Vagina (tissue), 2 donors: ENCODE results near the gene GPR149. TPM values are rescaled to one million over a fixed set of nuclear protein-coding genes. Genes with fewer than 3 reads are reported as not detected.

Experiments used
- DNase-seq, 2 donors: peaks; one replicate each; pipeline ENCODE4 v3.0.0-alpha.2; 2017; ENCODE audit errors: extremely low spot score in 2 of 2
- H3K27ac ChIP-seq: fragments of 200-600 bp; sonication (generic); one replicate; pipeline ENCODE4 v1.5.1; 2019
- H3K27me3 ChIP-seq: fragments of 200-600 bp; sonication (generic); one replicate; pipeline ENCODE4 v1.5.1; 2019
- H3K36me3 ChIP-seq, 2 donors: fragments of 200-600 bp; sonication (generic); one replicate each; pipeline ENCODE4 v1.5.1; 2017 to 2019
- H3K4me1 ChIP-seq: fragments of 200-600 bp; sonication (generic); one replicate; pipeline ENCODE4 v1.5.1; 2019
- H3K4me3 ChIP-seq, 2 donors: fragments of 200-600 bp; sonication (generic); 1 replicate in 1 of 2; 2 replicates in 1 of 2; pipeline ENCODE4 v1.5.1; 2016 to 2019
- H3K9me3 ChIP-seq: fragments of 200-600 bp; sonication (generic); one replicate; pipeline ENCODE4 v1.5.1; 2019
- CTCF ChIP-seq, 3 experiments: fragments of 450-650 bp in 2 of 3; fragments of 200-600 bp in 1 of 3; sonication (generic) in 1 of 3; IDR thresholded peaks; one replicate each; pipeline ENCODE4 v1.5.1; 2017 to 2019; ENCODE audit warnings: antibody characterized with exemption in 3 of 3, mild to moderate bottlenecking in 2 of 3, moderate library complexity in 2 of 3
- POLR2A ChIP-seq, 2 donors: fragments of 450-650 bp; IDR thresholded peaks; one replicate each; pipeline ENCODE4 v1.6.1; 2017; ENCODE audit warnings: antibody characterized with exemption in 2 of 2, mild to moderate bottlenecking in 2 of 2, moderate library complexity in 2 of 2
- POLR2AphosphoS5 ChIP-seq, 2 donors: sonication (generic); formaldehyde crosslinking; IDR thresholded peaks; one replicate each; pipeline ENCODE4 v1.9.0; 2017; ENCODE audit warnings: antibody characterized with exemption in 2 of 2, mild to moderate bottlenecking in 2 of 2, low read depth in 1 of 2; ENCODE audit not compliant: insufficient read depth in 1 of 2
- intact Hi-C: fragments of 100-400 bp; cut with DNase I; formaldehyde crosslinking; loops from one replicate; pipeline ENCODE4 v1.15.1; 2023
- total RNA-seq: library from RNA; depleted of rRNA; stranded (reverse); fragments of >200 nt; gene quantifications from one replicate; pipeline ENCODE4 v1.2.3, GENCODE V29; 2016

The GPR149 gene
- total RNA-seq, 1 donor from 2014 or later, result not detected

- Histone ChIP-seq H3K4me3 (no peak overlapping the region), H3K27me3 (no peaks in the 10 kb centered on the region), H3K4me1 (peaks cover 26% of the 10 kb centered on the region), H3K9me3 (no peaks in the 10 kb centered on the region), H3K36me3 (peaks cover 0 to 19% of the 10 kb centered on the region in 2 donors), H3K27ac (no peak overlapping the region)
- DNase-seq, result no peak
- TF ChIP-seq POLR2A (IDR thresholded peaks at IDR 0.05) (no peak), POLR2AphosphoS5 (IDR thresholded peaks at IDR 0.05; ENCODE audit: insufficient read depth in 1 of 2, low read depth in 1 of 2) (no peak), CTCF (IDR thresholded peaks at IDR 0.05) (no peak)
- intact Hi-C loops, result no loop called here
Measured at GRCh38 chr3:154314152-154314551, 115.8 kb downstream of the GPR149 start.

- Histone ChIP-seq H3K27me3 (no peaks in the 10 kb centered on the region), H3K4me3 (no peak overlapping the region), H3K36me3 (peaks cover 0 to 27% of the 10 kb centered on the region in 2 donors), H3K27ac (no peak overlapping the region), H3K9me3 (no peaks in the 10 kb centered on the region), H3K4me1 (no peaks in the 10 kb centered on the region)
- no peak for DNase-seq
- intact Hi-C loops, result no loop called here
- TF ChIP-seq POLR2A (IDR thresholded peaks at IDR 0.05) (no peak), CTCF (IDR thresholded peaks at IDR 0.05) (no peak), POLR2AphosphoS5 (IDR thresholded peaks at IDR 0.05; ENCODE audit: insufficient read depth in 1 of 2, low read depth in 1 of 2) (no peak)
Measured at GRCh38 chr3:154310840-154311239, 119.2 kb downstream of the GPR149 start.

- TF ChIP-seq POLR2A (IDR thresholded peaks at IDR 0.05), result no peak
- no peak for TF ChIP-seq CTCF (IDR thresholded peaks at IDR 0.05)
- no peak for TF ChIP-seq POLR2AphosphoS5 (IDR thresholded peaks at IDR 0.05; ENCODE audit: insufficient read depth in 1 of 2, low read depth in 1 of 2)
- intact Hi-C loops, result no loop called here
- peaks cover 0 to 40% of the 10 kb centered on the region in 2 donors for H3K36me3 ChIP-seq
- H3K4me3 ChIP-seq, result no peak overlapping the region
- H3K9me3 ChIP-seq, result no peaks in the 10 kb centered on the region
- DNase-seq, result no peak
- H3K27ac ChIP-seq, result no peak overlapping the region
- H3K27me3 ChIP-seq, result no peaks in the 10 kb centered on the region
- H3K4me1 ChIP-seq, result no peaks in the 10 kb centered on the region
Measured at GRCh38 chr3:154307363-154307762, 122.6 kb downstream of the GPR149 start.

GRCh38 chr3:154304936-154305335, 125.1 kb downstream of the GPR149 start:
- no peak overlapping the region for H3K27ac ChIP-seq
- no peak for DNase-seq
- intact Hi-C loops, result no loop called here
- TF ChIP-seq POLR2AphosphoS5 (IDR thresholded peaks at IDR 0.05; ENCODE audit: insufficient read depth in 1 of 2, low read depth in 1 of 2) (no peak), CTCF (IDR thresholded peaks at IDR 0.05) (no peak), POLR2A (IDR thresholded peaks at IDR 0.05) (no peak)
- H3K36me3 ChIP-seq, result peaks cover 0 to 60% of the 10 kb centered on the region in 2 donors
- H3K4me1 ChIP-seq, result no peaks in the 10 kb centered on the region
- H3K4me3 ChIP-seq, result no peak overlapping the region
- H3K9me3 ChIP-seq, result no peaks in the 10 kb centered on the region
- no peaks in the 10 kb centered on the region for H3K27me3 ChIP-seq

DNA sequence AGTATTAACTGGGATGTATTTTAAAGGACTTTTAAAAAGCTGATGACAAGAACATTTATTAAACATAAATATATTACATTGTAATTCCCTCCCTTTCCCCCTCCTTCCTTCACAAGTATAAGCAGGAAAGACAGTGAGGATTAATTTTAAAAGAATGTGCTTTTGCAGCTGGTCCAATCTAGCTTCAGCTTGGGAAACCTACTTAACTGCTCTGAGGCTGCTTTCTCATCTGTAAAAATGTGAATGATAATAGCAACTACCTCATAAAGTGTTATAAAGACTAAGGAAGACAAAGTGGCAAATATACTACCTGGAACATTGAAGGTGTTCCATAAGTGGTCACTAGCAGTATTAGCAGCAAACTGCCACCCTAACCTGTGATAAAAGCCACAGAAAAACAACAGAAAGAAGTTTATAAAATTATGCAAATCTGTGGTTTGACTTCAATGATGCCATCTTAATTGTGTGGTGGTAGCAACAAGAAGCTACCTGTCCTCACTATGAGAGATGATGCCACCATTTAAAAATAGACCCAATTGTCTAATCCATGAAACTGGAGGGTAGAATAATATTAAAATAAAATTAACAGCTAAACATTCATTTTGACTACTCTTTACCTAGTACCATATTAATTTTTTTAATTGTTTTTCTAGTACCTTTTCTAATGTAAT, 125.7 kb downstream of the GPR149 start:
- TF ChIP-seq POLR2A (IDR thresholded peaks at IDR 0.05), result no peak
- TF ChIP-seq CTCF (IDR thresholded peaks at IDR 0.05), result no peak
- no peak for TF ChIP-seq POLR2AphosphoS5 (IDR thresholded peaks at IDR 0.05; ENCODE audit: insufficient read depth in 1 of 2, low read depth in 1 of 2)

More for the DNA sequence above, 125.7 kb downstream of the GPR149 start:
- intact Hi-C loops, result no loop called here
- Histone ChIP-seq H3K36me3 (peaks cover 3 to 67% of the 10 kb centered on the region in 2 donors), H3K27me3 (no peaks in the 10 kb centered on the region), H3K4me3 (no peak overlapping the region), H3K4me1 (no peaks in the 10 kb centered on the region), H3K9me3 (no peaks in the 10 kb centered on the region), H3K27ac (no peak overlapping the region)
- DNase-seq, result no peak
